ENCODE data around the gene NR5A2. TPM values are rescaled to one million over a fixed set of nuclear protein-coding genes. Genes with fewer than 3 reads are reported as not detected.

NR5A2 gene
- total and polyA plus RNA-seq, 7 donors = 0.49 to 13.8 (median 1.9) TPM

GRCh38 chr1:200153277-200154055 lies 126.0 kb downstream of the NR5A2 start:
- intact Hi-C loops (cut with DNase I) = no loop called here
- DNase-seq = no peak
- 43 to 78% methylated on average over 3 of the region's 3 CpGs for WGBS, 2 donors

GRCh38 chr1:200154069-200154767 lies 126.7 kb downstream of the NR5A2 start:
- DNase-seq = no peak
- Histone ChIP-seq H3K36me3 (no peaks in the 10 kb centered on the region), H3K27ac (no peak overlapping the region), H3K27me3 (no peaks in the 10 kb centered on the region), H3K4me1 (no peaks in the 10 kb centered on the region), H3K9me3 (no peaks in the 10 kb centered on the region), H3K4me3 (no peak overlapping the region)
- TF ChIP-seq POLR2AphosphoS5 (IDR thresholded peaks at IDR 0.05) (no peak), EP300 (IDR thresholded peaks at IDR 0.05) (no peak), POLR2A (IDR thresholded peaks at IDR 0.05) (no peak), CTCF (IDR thresholded peaks at IDR 0.05) (no peak)
- intact Hi-C loops (cut with DNase I) = no loop called here

More at GRCh38 chr1:200153277-200154055, 126.0 kb downstream of the NR5A2 start:
- Histone ChIP-seq H3K36me3 (no peaks in the 10 kb centered on the region), H3K9me3 (no peaks in the 10 kb centered on the region), H3K4me3 (no peak overlapping the region), H3K27ac (no peak overlapping the region), H3K4me1 (no peaks in the 10 kb centered on the region), H3K27me3 (no peaks in the 10 kb centered on the region)
- no peak for TF ChIP-seq POLR2AphosphoS5 (IDR thresholded peaks at IDR 0.05)
- TF ChIP-seq EP300 (IDR thresholded peaks at IDR 0.05) = no peak
- TF ChIP-seq CTCF (IDR thresholded peaks at IDR 0.05) = no peak
- TF ChIP-seq POLR2A (IDR thresholded peaks at IDR 0.05) = no peak

- no peak for DNase-seq
- TF ChIP-seq CTCF (IDR thresholded peaks at IDR 0.05) = no peak
- TF ChIP-seq POLR2A (IDR thresholded peaks at IDR 0.05) = no peak
- TF ChIP-seq POLR2AphosphoS5 (IDR thresholded peaks at IDR 0.05) = no peak
- no peak for TF ChIP-seq EP300 (IDR thresholded peaks at IDR 0.05)
- Histone ChIP-seq H3K4me3 (no peak overlapping the region), H3K27me3 (no peaks in the 10 kb centered on the region), H3K27ac (no peak overlapping the region), H3K9me3 (no peaks in the 10 kb centered on the region), H3K36me3 (no peaks in the 10 kb centered on the region), H3K4me1 (no peaks in the 10 kb centered on the region)
- intact Hi-C loops (cut with DNase I) = no loop called here
Observed at GRCh38 chr1:200157715-200158114, 130.2 kb downstream of the NR5A2 start.

- DNase-seq = no peak
- no peak for TF ChIP-seq CTCF (IDR thresholded peaks at IDR 0.05)
- no peak for TF ChIP-seq POLR2A (IDR thresholded peaks at IDR 0.05)
- TF ChIP-seq EP300 (IDR thresholded peaks at IDR 0.05) = no peak
- TF ChIP-seq POLR2AphosphoS5 (IDR thresholded peaks at IDR 0.05) = no peak
- Histone ChIP-seq H3K27me3 (no peaks in the 10 kb centered on the region), H3K9me3 (no peaks in the 10 kb centered on the region), H3K36me3 (no peaks in the 10 kb centered on the region), H3K4me3 (no peak overlapping the region), H3K4me1 (no peaks in the 10 kb centered on the region), H3K27ac (no peak overlapping the region)
- WGBS, 2 donors = 89 to 92% methylated on average over 4 of the region's 4 CpGs
- intact Hi-C loops (cut with DNase I) = no loop called here
Observed at GRCh38 chr1:200161801-200162200, 134.3 kb downstream of the NR5A2 start.
